ENCODE measurements around the gene ASTN2.

DNA sequence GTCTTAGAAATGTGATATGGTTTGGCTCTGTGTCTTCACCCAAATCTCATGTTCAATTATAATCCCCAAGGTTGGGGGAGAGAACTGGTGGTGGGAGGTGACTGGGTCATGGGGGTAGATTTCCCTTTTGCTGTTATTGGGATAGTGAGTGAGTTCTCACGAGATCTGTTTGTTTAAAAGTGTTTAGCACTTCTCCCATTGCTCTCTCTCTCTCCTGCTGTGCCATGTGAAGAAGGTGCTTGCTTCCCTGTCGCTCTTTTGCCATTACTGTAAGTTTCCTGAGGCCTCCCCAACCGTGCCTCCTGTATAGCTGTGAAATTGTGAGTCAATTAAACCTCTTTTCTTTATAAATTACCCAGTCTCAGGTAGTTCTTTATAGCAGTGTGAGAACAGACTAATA lies 203.6 kb downstream of the ASTN2 start:
- TF ChIP-seq POLR2A (IDR thresholded peaks at IDR 0.05): no peak
- no peak for TF ChIP-seq CTCF (IDR thresholded peaks at IDR 0.05)

All from thyroid gland (tissue), 4 donors.